ENCODE results near the gene HM13.
A peak's percentile ranks its signal among the peaks of the same experiment; 100 is the strongest.
"Not testable (repeated sequence)": the region's sequence is repeated elsewhere in the genome, so short reads cannot be mapped to it uniquely, and the experiment has no call there.

HM13 gene

DNA sequence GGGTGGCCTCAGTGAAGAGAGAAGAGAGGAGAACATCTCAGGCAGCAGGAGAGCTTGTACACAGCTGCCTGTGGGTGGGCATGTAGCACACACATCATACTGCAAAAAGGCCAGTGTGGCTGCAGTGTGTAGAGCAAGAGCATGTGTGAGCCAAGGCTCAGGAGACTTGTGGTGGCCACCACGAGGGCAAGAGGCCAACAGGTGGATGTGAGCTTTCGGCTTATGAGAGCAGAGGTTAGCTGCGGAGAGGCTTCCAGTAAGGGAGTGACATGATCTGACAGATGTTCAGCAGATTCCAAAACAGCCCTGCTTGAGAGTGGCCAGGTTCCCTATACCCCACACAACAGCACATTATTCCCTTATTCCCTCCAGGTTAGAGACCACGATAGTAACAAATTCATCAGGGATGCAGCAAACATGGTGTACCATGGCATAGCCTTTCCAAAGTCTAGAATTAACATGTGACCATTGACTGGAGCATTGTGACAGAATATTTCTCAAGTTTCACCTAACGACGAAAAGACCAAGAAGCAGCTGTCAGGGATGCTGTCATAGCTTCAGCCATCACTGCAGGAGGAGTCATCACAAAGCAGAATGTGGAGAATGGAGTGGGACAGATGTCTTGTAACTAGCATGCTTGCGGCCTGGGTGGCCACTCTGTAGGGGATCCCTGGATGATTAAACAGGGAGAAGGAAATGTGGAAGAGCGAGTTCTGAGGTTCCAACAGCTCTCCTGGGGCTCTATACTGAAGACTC lies 23.1 kb downstream of the HM13 start:
- Histone ChIP-seq H4K91ac (ENCODE audit: low read depth, low read length) (no peak overlapping the region), H2BK120ac (ENCODE audit: insufficient read depth, low read length, poor library complexity) (no peak overlapping the region), H2AK5ac (ENCODE audit: low read length) (no peak overlapping the region), H3K9ac (ENCODE audit: low read length) (no peak overlapping the region), H3K9me3 (ENCODE audit: insufficient read depth, low read depth, low read length) (peaks cover 2% of the 10 kb centered on the region), H3K79me2 (ENCODE audit: control insufficient read depth, insufficient read depth, low read length, poor library complexity) (no peaks in the 10 kb centered on the region), H3K4me3 (ENCODE audit: low read depth, low read length) (no peak overlapping the region), H2AFZ (ENCODE audit: insufficient read depth, low read length, poor library complexity) (no peak overlapping the region), H3K27ac (ENCODE audit: low read depth, low read length) (no peak overlapping the region), H4K8ac (ENCODE audit: low read depth, low read length) (no peak overlapping the region), H4K12ac (ENCODE audit: low read depth, low read length) (no peak overlapping the region), H2BK5ac (ENCODE audit: low read depth, low read length, poor library complexity) (no peak overlapping the region), H3K4me2 (ENCODE audit: low read length) (no peak overlapping the region), H3K4me1 (ENCODE audit: control insufficient read depth in 1 of 2, insufficient read depth in 2 of 2, low read length in 2 of 2) (peaks cover 13 to 15% of the 10 kb centered on the region in 2 experiments), H3K14ac (ENCODE audit: low read length) (no peak overlapping the region), H3K27me3 (ENCODE audit: insufficient read depth, low read length) (no peaks in the 10 kb centered on the region), H3K36me3 (ENCODE audit: control insufficient read depth in 1 of 2, insufficient read depth in 2 of 2, low read length in 2 of 2) (peaks cover 58 to 69% of the 10 kb centered on the region in 2 experiments), H3K4ac (ENCODE audit: low read depth, low read length) (no peak overlapping the region), H3K79me1 (ENCODE audit: low read length) (peaks cover 4% of the 10 kb centered on the region), H2BK12ac (ENCODE audit: low read length) (no peak overlapping the region), H3K23ac (ENCODE audit: low read length) (no peak overlapping the region), H3K18ac (ENCODE audit: low read length) (no peak overlapping the region)
- peak; percentile 74 to 86 for DNase-seq
- WGBS (ENCODE audit: extremely low coverage, insufficient coverage, insufficient read length): no CpG with 5 or more reads among the region's 8 CpGs

DNA sequence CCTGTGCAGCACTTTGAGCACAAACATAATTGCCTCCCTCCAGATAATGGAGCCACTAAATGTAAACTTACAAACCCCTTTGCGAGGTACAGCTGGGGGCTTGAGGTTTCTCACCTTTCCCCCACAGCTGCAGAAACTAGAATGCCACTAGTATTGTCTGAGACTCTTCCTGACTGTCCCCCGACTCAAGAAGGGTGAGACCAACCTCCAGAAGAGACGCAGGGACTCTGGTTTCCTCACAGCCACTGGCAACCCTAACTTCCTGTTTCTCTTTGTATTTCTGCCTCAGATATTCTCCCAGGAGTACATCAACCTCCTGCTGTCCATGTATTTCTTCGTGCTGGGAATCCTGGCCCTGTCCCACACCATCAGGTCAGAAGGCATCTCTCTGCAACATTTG lies 23.6 kb downstream of the HM13 start:
- no peak overlapping the region for H3K4ac ChIP-seq (ENCODE audit: low read depth, low read length)
- peaks cover 2% of the 10 kb centered on the region for H3K9me3 ChIP-seq (ENCODE audit: insufficient read depth, low read depth, low read length)
- no peak overlapping the region for H2AFZ ChIP-seq (ENCODE audit: insufficient read depth, low read length, poor library complexity)
- H4K12ac ChIP-seq (ENCODE audit: low read depth, low read length): no peak overlapping the region
- H4K8ac ChIP-seq (ENCODE audit: low read depth, low read length): no peak overlapping the region
- no peak overlapping the region for H3K23ac ChIP-seq (ENCODE audit: low read length)
- no peak overlapping the region for H3K14ac ChIP-seq (ENCODE audit: low read length)
- no peak overlapping the region for H3K4me3 ChIP-seq (ENCODE audit: low read depth, low read length)
- H3K27me3 ChIP-seq (ENCODE audit: insufficient read depth, low read length): no peaks in the 10 kb centered on the region
- no peak overlapping the region for H2BK5ac ChIP-seq (ENCODE audit: low read depth, low read length, poor library complexity)
- WGBS (ENCODE audit: extremely low coverage, insufficient coverage, insufficient read length): no CpG with 5 or more reads among the region's 4 CpGs
- no peak overlapping the region for H3K9ac ChIP-seq (ENCODE audit: low read length)
- peaks cover 5% of the 10 kb centered on the region for H3K79me1 ChIP-seq (ENCODE audit: low read length)
- H3K36me3 ChIP-seq (ENCODE audit: control insufficient read depth in 1 of 2, insufficient read depth in 2 of 2, low read length in 2 of 2): peaks cover 58 to 67% of the 10 kb centered on the region in 2 experiments
- no peak overlapping the region for H2BK12ac ChIP-seq (ENCODE audit: low read length)
- no peak overlapping the region for H3K18ac ChIP-seq (ENCODE audit: low read length)
- no peak overlapping the region for H3K27ac ChIP-seq (ENCODE audit: low read depth, low read length)
- no peak overlapping the region for H2AK5ac ChIP-seq (ENCODE audit: low read length)
- H4K91ac ChIP-seq (ENCODE audit: low read depth, low read length): no peak overlapping the region
- no peak overlapping the region for H2BK120ac ChIP-seq (ENCODE audit: insufficient read depth, low read length, poor library complexity)
- peaks cover 18 to 21% of the 10 kb centered on the region in 2 experiments for H3K4me1 ChIP-seq (ENCODE audit: control insufficient read depth in 1 of 2, insufficient read depth in 2 of 2, low read length in 2 of 2)
- H3K4me2 ChIP-seq (ENCODE audit: low read length): no peak overlapping the region
- no peaks in the 10 kb centered on the region for H3K79me2 ChIP-seq (ENCODE audit: control insufficient read depth, insufficient read depth, low read length, poor library complexity)
- DNase-seq: no peak

DNA sequence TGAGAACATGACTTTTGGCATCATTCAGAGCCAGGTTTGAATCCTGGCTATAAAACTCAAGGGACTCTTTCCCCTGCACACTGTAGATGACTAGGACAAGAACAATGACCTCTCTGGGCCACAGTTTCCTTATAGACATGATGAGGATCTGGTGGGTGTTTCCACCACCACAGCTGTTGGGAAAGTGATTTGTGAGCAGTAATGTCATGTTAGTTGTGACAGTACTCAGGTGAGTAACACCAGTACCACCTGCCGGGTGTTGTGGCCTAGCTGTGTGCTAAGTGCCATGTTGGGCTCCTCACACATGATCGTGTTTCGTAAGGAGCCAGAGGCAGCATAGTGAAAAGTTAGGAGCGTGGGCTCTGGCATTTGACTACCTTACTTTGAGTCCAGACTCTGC lies 24.1 kb downstream of the HM13 start:
- WGBS (ENCODE audit: extremely low coverage, insufficient coverage, insufficient read length): no CpG with 5 or more reads among the region's 4 CpGs
- Histone ChIP-seq H3K4ac (ENCODE audit: low read depth, low read length) (no peak overlapping the region), H3K4me1 (ENCODE audit: control insufficient read depth in 1 of 2, insufficient read depth in 2 of 2, low read length in 2 of 2) (peaks cover 20 to 24% of the 10 kb centered on the region in 2 experiments), H3K79me2 (ENCODE audit: control insufficient read depth, insufficient read depth, low read length, poor library complexity) (no peaks in the 10 kb centered on the region), H2AK5ac (ENCODE audit: low read length) (no peak overlapping the region), H3K4me2 (ENCODE audit: low read length) (no peak overlapping the region), H4K8ac (ENCODE audit: low read depth, low read length) (no peak overlapping the region), H3K9me3 (ENCODE audit: insufficient read depth, low read depth, low read length) (peaks cover 2% of the 10 kb centered on the region), H3K36me3 (ENCODE audit: control insufficient read depth in 1 of 2, insufficient read depth in 2 of 2, low read length in 2 of 2) (peaks cover 57 to 66% of the 10 kb centered on the region in 2 experiments), H2AFZ (ENCODE audit: insufficient read depth, low read length, poor library complexity) (no peak overlapping the region), H3K27ac (ENCODE audit: low read depth, low read length) (no peak overlapping the region), H3K4me3 (ENCODE audit: low read depth, low read length) (no peak overlapping the region), H3K9ac (ENCODE audit: low read length) (no peak overlapping the region), H2BK120ac (ENCODE audit: insufficient read depth, low read length, poor library complexity) (no peak overlapping the region), H4K91ac (ENCODE audit: low read depth, low read length) (no peak overlapping the region), H4K12ac (ENCODE audit: low read depth, low read length) (no peak overlapping the region), H3K27me3 (ENCODE audit: insufficient read depth, low read length) (no peaks in the 10 kb centered on the region), H3K14ac (ENCODE audit: low read length) (no peak overlapping the region), H3K23ac (ENCODE audit: low read length) (no peak overlapping the region), H2BK5ac (ENCODE audit: low read depth, low read length, poor library complexity) (no peak overlapping the region), H2BK12ac (ENCODE audit: low read length) (no peak overlapping the region), H3K18ac (ENCODE audit: low read length) (no peak overlapping the region), H3K79me1 (ENCODE audit: low read length) (peaks cover 7% of the 10 kb centered on the region)
- DNase-seq: peak; percentile 42 to 54

DNA sequence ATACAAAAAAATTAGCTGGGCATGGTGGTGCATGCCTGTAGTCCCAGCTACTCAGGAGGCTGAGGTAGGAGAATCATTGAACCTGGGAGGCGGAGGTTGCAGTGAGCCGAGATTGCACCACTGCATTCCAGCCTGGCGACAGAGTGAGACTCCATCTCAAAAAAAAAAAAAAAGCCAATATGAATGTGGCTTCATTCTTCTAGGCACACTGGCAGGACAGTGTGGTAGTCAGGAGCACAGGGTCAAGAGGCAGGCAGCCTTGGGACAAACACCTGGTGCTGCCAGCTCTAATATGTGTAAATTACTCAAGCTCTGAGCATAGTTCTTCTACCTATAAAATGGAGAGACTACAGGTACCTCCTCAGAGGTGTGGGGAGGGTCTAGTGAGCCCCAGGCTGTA lies 25.4 kb downstream of the HM13 start:
- H3K4me1 ChIP-seq (ENCODE audit: control insufficient read depth in 1 of 2, insufficient read depth in 2 of 2, low read length in 2 of 2): peaks cover 24 to 31% of the 10 kb centered on the region in 2 experiments
- not testable (repeated sequence) for H3K14ac ChIP-seq (ENCODE audit: low read length); H4K12ac ChIP-seq (ENCODE audit: low read depth, low read length); H4K8ac ChIP-seq (ENCODE audit: low read depth, low read length); H3K23ac ChIP-seq (ENCODE audit: low read length); H3K4me2 ChIP-seq (ENCODE audit: low read length); H2BK120ac ChIP-seq (ENCODE audit: insufficient read depth, low read length, poor library complexity); H3K4ac ChIP-seq (ENCODE audit: low read depth, low read length); H3K18ac ChIP-seq (ENCODE audit: low read length); H3K79me2 ChIP-seq (ENCODE audit: control insufficient read depth, insufficient read depth, low read length, poor library complexity); H3K9ac ChIP-seq (ENCODE audit: low read length); H3K9me3 ChIP-seq (ENCODE audit: insufficient read depth, low read depth, low read length); H3K27ac ChIP-seq (ENCODE audit: low read depth, low read length); H2BK12ac ChIP-seq (ENCODE audit: low read length); H4K91ac ChIP-seq (ENCODE audit: low read depth, low read length); H2AFZ ChIP-seq (ENCODE audit: insufficient read depth, low read length, poor library complexity); H2BK5ac ChIP-seq (ENCODE audit: low read depth, low read length, poor library complexity); H2AK5ac ChIP-seq (ENCODE audit: low read length); H3K27me3 ChIP-seq (ENCODE audit: insufficient read depth, low read length)
- peak; percentile 50 to 66 for DNase-seq
- H3K4me3 ChIP-seq (ENCODE audit: low read depth, low read length): peak overlapping the region; percentile 45
- peaks cover 11% of the 10 kb centered on the region for H3K79me1 ChIP-seq (ENCODE audit: low read length)
- peaks cover 45 to 57% of the 10 kb centered on the region in 2 experiments for H3K36me3 ChIP-seq (ENCODE audit: control insufficient read depth in 1 of 2, insufficient read depth in 2 of 2, low read length in 2 of 2)
- WGBS (ENCODE audit: extremely low coverage, insufficient coverage, insufficient read length): no CpG with 5 or more reads among the region's 3 CpGs
